ENCODE data around the gene CD274.
"Not testable (repeated sequence)": the region's sequence is repeated elsewhere in the genome, so short reads cannot be mapped to it uniquely, and the experiment has no call there.

CD274 gene

GRCh38 chr9:5438301-5439162, 11.8 kb upstream of the CD274 start:
- DNase-seq = peak; percentile 21

- no peak for DNase-seq
Observed at GRCh38 chr9:5440426-5440825, 9.9 kb upstream of the CD274 start.

GRCh38 chr9:5441043-5441442, 9.3 kb upstream of the CD274 start:
- DNase-seq = no peak

GRCh38 chr9:5442400-5443011, 7.8 kb upstream of the CD274 start:
- DNase-seq = no peak

GRCh38 chr9:5443850-5444249, 6.5 kb upstream of the CD274 start:
- no peak for DNase-seq

GRCh38 chr9:5445096-5445495, 5.2 kb upstream of the CD274 start:
- DNase-seq = not testable (repeated sequence)

GRCh38 chr9:5445886-5446285, 4.5 kb upstream of the CD274 start:
- no peak for DNase-seq

- DNase-seq = no peak
Observed at GRCh38 chr9:5446451-5447236, 3.7 kb upstream of the CD274 start.

GRCh38 chr9:5447337-5447736, 3.0 kb upstream of the CD274 start:
- no peak for DNase-seq

- DNase-seq = no peak
Observed at GRCh38 chr9:5448016-5448415, 2.3 kb upstream of the CD274 start.

- no peak for DNase-seq
Observed at GRCh38 chr9:5448461-5449435, 1.6 kb upstream of the CD274 start.

GRCh38 chr9:5449521-5450358, 602 bp upstream of the CD274 start:
- no peak for DNase-seq

- no peak for DNase-seq
Observed at GRCh38 chr9:5452286-5452609, 1.9 kb downstream of the CD274 start.

GRCh38 chr9:5453004-5453403, 2.7 kb downstream of the CD274 start:
- no peak for DNase-seq

- no peak for DNase-seq
Observed at GRCh38 chr9:5453673-5454072, 3.3 kb downstream of the CD274 start.

GRCh38 chr9:5455181-5455580, 4.8 kb downstream of the CD274 start:
- no peak for DNase-seq

GRCh38 chr9:5459289-5459829, 9.0 kb downstream of the CD274 start:
- DNase-seq = no peak

- DNase-seq = no peak
Observed at GRCh38 chr9:5460157-5460556, 9.8 kb downstream of the CD274 start.

GRCh38 chr9:5464831-5465330, 14.5 kb downstream of the CD274 start:
- not testable (repeated sequence) for DNase-seq

GRCh38 chr9:5466005-5466404, 15.7 kb downstream of the CD274 start:
- no peak for DNase-seq

GRCh38 chr9:5466766-5467165, 16.4 kb downstream of the CD274 start:
- no peak for DNase-seq

Data from NK-92 treated with Interleukin-12 subunit alpha and Interleukin-12 subunit beta, amount 100 ng/mL, for 24 hours (cell line).